ENCODE results near the gene MEG3.

The MEG3 gene

DNA sequence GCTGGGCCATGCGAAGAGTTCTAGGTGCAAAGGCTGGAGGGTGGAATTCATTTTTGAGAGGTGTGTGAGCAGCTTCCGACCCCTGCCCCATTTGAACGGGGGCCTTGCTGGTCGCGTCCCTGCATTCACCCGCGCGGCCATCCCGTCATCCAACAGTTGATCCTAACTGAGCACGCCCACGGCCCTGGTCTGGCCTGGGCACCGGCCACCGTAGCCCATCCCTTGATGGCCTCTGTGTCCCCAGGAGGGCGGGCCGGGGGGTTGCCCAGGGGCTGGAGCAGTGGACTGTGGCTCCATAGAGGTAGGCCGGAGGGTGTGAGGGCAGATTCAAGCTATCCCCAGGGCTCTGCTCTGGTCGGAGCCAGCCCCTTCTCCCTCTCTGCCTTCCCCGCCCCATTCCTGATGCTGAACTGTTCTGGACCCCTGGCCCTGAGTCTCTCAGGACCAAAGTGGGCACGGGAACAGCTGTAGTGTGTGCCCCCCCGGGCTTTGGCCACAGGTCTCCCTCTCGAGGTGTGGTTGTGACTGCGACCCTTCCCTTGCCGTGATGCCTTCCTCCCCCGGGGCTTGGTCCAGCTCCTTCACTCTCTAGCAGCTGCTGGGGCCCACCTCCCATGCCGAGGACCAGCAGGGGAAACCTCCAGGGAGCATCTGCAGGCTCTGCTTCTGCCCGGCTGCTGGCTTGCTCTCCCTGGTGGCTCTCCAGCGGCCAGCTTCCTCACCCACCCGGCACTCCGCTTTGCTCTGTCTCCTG, 9.1 kb downstream of the MEG3 start:
- no peak for DNase-seq

DNA sequence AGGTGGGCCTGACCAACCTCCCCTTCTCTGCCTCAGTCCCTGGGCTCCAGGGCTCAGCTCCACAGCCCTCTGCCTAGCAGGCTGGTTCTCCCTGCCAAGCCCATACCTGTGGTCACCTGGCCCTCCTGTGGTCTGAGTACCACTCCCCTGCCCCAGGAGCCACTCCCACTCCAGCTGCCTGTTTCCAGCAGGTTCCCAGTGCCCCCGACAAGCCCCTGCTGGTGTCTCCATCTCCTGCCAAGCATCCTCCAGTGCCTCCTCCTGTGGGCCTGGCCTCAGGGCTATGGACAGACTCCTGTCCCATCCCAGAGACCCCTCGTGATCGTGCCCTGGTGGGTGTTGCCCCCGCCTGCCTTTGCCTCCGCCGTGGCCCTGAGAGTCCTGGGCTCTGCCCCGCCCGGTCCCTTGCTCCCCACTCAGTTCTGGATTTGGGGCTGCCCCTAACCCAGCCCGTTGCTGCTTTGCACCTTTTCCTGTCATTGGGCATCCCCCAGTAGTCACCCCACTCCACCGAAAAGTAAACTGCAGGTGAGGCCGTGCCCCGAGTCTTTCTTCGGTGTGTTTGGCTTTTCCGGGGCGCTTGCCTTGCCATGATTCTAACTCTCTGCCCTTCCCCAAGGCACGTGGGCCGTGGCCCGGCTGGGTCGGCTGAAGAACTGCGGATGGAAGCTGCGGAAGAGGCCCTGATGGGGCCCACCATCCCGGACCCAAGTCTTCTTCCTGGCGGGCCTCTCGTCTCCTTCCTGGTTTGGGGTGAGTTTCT, 9.8 kb downstream of the MEG3 start:
- no peak for DNase-seq

DNA sequence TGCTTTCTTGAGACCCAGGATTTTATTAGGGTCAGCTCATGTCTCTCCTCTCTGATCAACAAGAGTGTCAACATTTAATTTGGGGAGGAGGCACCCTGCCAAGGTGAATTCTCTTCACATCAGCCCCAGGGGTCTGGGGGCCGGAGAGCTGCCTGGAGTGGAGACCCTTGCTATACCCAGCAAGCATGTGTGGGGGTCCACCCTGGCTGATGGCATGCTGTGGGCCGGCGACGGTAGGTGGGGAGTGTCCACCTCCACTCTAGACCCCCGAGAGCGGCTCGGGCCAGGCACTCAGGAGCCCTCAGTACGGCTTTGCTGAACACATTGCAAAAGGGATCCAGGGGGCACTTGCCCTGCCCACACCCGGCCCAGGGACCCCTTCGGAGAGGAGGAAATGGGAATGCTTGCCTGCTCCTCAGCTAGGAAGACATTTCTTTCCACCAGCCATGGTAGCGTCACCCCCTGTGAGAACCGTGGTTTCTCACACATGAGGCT, 10.4 kb downstream of the MEG3 start:
- DNase-seq = no peak

DNA sequence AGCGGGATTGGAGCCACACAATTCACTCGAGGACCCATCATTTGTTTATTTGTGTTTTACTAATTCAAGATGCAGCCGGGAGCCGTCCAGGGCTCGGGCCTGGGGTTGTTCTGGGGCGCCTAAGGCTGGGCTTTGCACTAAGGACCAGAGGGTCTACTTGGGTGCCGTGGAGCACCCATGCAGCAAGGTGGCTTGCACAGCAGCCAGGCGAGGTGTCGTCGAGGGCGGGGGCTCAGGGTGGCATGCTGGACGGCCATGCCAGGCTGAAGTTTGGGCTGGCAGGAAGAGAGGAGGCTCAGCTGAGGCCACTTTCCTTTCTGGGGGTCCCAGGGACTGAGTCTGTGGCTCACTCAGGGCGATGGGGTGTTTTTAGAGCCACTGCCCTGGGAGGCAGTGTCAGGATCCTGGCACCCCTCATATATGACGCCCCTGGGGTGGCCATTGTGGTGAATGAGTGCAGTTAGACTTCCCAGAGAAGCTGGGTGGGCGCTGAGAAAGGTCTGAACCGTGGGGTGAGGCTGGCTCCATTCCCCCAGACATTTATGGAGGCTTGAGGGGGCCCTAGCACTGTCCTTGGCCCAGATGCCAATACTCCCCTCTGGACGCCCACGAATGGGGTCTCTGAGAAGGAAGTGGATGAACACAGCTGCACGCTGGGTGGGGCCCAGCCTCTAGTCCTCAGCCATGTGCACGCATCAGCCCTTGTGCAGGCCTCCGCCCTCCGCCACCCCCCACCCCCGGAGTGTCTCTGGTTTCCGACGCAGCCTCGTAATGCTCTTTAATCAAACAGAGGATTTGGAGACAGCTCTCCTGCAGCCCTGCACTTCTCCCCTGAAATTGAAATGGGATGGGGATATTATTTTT, 11.3 kb downstream of the MEG3 start:
- peak; percentile 74 for DNase-seq

DNA sequence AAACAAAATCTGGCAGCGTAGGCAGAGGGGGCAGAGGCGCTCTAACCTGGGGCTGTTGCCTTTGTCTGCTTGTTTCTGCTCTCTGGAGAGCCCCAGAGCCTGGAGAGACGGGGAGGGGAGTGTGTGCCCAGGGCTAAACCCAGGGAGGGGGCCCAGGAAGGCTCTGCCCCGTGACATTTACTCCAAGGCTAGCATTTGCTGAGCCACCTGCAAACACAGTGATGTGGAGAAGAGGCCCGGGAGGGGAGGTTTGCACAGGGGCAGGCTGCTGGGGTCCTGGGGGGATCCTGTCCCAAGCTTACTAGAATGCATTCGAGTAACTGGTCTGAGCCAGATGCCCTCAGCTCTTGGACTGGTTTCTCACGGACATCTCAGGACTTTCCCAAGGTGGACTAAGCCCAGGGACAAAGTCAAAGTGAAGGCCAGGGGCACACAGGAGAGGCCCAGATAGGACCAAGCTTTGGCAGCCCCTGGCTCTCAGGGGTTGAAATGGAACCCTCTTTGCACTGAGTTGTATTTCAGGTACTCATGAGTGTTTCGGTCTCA, 12.0 kb downstream of the MEG3 start:
- no peak for DNase-seq

DNA sequence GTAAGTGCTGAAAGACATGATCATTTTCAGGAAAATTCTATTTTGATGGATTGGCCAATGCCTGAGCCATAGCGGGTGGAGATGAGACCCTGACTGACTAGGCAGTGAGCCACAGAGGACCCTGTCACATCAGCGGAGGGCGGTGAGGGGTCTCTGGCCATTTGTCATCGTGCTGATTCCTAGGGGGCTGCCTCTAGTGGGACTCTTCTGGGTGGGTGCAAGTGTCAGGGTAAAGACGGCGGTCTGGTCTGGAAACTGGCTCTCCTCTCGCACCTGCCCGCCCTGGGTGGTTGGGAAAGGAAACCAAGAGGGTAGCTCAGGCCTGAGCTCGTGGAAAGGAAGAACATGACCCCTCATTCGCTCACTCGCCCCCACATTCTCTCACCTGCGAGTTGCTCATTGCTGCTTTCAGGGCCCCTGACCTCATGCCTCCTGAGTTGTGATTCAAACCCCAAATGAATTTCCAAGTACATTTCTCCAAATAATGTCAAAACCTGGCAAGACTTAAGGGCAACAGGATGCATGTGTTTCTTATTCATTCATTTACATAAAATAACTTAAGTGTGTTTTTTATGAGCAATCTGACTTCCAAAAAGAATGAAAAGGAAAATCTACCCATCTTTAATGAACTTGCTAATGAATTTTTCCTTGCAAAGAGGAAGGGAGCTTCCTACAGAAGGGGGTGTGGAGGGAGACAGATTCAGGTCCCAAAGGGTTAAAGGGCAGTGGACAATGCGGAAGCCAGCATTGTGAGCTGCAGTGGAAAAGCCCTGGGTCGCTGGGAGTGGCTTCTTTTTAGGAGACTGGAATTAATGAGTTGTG, 12.8 kb downstream of the MEG3 start:
- no peak for DNase-seq

DNA sequence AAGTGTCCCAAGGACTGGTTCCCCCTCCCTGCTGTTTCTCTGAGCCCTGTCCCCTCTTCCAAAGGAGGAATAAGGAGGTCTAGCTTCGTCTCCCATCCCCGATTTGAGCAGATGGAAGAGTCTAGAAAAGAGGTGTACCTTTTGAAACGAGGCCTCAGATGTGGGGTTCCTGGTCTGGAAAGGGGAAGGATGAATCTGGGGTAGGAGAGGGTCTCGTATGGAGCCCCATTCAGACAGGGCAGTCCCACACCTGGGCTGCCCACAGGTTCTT, 13.3 kb downstream of the MEG3 start:
- DNase-seq = no peak

DNA sequence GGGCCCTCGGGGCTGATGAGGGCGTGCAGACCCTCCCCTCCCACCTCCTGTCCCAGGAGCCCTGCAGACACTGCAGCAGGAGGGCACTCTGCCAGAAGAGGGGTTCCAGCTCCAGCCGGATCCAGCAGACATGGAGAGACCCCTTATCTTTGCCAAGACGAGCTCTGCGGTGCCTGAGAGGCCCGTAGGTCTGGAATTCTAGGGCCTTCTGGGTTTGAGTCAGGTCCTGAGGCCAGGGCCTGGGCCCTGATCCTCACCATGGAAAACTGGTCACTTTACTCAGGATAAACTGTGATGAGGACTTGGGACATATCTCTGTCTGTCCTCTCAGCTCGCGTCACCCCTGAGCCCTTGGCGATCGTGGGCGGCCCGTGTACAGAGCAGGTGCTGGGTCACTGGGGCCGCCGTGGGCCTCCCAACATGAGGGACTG, 13.8 kb downstream of the MEG3 start:
- DNase-seq = peak; percentile 76

DNA sequence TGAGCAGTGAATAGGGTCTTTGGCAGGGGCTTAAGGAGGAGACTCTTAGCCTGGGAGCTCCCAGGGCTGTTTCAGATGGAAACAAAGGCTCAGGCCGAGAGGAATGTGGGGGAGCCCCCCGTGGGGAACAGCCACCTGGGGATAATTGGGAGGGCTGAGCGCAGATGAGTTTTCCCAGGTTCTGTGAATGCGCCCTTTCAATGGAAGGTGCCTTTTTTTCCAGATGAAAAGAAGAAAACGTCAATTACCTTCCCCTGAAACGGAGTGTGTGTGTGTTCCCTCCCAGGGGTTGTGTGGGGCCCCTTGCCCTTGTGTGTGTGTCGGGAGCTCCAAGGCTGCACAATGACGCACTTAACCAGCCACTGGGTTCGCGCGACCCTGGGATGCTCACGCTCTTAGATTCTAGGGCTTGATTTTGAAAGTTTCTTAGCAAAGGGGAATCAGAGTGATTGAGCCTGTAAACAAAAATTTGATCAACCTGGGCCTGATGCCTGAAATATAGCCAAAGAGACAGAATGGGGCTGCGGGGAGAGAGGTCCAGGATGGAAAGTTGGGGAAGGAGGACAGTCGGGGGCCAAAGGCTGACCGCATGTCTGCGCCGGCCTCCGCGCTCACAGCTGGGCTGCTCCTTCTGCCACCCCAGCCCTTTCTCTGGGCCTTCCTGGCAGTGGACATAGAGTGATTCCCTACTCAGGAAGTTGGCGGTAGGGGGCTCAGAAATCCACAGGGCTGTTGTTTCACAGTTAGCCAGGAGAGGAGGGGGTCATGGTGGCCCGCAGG, 14.6 kb downstream of the MEG3 start:
- DNase-seq = no peak

DNA sequence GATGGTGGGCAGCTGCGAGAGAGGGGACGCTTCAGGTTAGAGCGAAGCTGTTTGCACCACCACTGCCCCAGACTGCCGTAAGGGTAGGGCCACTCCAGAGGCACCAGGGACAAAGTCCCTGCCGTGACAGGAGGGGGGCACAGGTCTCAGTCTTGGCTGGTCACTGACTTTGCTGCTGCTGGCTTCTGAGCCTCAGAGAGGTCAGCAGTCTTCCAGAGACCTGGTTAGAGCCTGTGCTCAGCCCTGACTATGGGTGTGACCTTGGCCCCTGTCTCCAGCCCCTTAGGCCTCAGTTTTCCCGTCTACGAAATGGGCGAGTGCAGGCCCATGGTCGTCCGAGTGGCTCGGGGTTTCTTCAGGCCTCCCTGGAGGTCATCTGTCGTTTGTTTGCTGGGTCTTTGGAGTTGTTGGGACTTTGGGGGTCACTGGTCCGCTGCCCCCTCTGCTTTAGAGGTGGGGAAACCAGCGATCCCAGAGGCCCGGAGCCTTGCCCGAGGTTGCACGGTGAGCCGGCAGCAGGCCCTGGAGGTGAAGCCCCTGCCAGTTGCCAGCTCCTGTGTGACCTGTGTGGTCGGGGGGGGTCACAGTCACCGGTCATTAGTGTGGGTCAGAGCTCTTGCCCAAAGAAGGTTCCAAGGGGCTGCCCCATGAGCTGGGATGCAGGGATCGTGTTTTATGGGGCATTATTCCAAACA, 15.3 kb downstream of the MEG3 start:
- DNase-seq = no peak

DNA sequence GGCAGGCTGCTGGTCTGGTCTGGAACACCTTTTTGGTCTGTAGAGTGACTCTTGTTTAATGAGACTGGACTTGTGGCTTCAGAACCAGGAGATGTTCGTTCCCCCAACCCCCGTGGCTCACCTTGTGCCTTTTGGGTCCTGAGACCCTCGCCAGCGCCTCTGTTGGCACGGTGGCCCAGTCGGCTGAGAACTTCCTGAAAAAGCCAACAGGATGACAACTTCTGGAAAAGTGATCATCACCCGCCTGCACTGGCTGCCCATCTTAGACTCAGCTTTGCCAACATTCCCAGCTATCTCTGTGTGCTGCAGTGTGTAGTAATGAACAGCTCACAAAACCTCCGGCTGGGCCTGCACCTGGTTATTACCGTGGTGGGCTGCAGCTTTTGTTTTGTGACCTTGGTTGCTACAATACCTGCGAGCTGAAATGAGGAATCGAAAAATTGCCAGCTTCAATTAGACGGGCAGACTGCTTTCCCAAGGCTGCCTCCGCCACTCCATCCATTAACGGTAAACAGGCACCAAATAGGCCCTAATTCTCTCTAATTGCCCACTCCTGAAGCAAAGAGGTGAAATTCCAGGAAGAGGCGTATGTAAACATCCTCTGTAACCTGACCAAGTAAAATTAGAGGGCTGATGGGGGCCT, 16.0 kb downstream of the MEG3 start:
- DNase-seq = no peak

DNA sequence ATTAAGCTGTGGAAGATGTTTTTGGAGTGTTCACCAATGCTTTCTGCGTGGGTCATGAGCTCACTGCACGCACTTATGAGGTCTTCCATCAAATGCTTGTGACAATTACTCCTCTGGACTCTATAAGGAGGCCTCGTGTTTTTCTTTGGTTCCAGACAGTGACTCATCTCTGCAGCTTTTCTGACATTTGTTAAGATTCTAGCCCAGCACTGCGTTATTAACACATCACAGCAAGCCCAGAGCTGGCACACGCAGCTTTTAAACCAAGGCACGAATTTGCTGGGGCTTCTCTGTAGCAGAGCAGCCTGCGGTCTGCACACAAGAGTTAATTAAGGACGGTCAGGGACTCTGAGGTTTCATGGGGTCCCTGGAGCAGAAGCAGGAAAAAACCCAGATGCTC, 16.9 kb downstream of the MEG3 start:
- no peak for DNase-seq

DNA sequence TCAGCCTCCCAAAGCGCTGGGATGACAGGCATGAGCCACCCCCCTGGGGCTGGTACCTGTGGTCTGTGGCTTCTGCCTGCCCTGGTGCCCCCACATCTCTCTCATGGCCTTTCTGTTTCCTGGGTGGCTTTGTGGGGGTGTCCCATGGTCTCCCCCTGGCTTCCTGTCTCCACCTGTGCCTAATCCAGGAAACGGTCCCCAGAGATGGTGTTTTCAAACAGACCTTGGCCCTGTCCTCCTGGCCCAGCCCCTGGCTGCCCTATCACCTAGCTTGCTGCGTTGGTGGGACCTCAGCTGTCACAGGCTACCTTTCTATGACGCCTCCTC, 18.1 kb downstream of the MEG3 start:
- DNase-seq = no peak

DNA sequence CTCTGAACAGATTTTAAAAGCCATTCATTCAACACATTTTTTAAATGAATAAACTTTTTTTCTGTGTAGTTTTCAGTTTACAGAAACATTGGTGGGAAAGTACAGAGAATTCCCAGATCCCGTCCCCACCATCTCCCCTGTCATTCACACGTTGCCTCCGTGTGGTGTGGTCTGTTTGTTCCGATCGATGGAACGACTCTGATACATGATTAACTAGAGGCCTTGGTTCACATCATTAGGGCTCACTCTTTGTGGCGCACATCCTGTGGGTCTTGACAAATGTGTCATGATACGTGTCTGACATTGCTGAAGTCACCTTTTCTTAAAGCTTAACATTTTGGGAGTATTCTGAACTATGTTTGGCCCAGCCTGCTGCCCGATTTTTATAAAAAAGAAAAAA, 18.5 kb downstream of the MEG3 start:
- no peak for DNase-seq

DNA sequence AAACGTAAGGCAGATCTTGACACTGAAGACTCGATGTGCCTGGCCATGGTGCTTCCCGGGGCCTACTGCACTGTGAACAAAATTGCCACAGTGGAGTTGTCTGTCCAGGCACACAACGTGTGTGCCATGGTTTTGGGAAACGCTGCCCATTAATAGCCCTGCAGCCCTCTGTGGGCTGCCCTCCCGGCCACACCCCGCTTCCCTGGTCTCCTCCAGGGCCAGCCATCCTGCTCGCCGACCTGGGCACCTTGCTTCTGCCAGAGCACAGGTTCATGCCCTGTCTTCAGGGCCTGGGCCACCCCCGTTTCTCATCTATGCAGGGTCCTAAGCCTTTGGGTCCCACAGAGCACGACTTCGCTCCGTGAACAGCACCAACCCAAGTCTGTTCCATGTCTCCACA, 18.9 kb downstream of the MEG3 start:
- DNase-seq = no peak

DNA sequence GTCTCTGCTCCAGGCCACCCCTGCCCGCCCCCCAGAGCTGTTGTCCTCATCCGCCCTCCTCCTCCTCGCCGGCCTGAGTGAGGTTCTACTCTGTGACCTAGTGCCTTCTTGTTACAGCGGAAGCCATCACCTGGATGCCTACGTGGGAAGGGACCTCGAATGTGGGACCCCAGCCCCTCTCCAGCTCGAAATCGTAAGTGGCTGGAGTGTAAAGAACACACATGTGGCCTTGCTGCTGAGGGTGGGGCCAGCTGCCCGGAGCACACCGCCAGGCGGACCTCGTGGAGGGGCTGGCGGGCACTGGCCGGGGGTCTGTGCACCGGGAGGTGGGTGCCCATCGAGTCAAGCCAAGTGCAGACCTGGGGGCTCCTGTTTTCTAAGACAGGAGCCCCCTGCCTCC, 19.4 kb downstream of the MEG3 start:
- DNase-seq = no peak

DNA sequence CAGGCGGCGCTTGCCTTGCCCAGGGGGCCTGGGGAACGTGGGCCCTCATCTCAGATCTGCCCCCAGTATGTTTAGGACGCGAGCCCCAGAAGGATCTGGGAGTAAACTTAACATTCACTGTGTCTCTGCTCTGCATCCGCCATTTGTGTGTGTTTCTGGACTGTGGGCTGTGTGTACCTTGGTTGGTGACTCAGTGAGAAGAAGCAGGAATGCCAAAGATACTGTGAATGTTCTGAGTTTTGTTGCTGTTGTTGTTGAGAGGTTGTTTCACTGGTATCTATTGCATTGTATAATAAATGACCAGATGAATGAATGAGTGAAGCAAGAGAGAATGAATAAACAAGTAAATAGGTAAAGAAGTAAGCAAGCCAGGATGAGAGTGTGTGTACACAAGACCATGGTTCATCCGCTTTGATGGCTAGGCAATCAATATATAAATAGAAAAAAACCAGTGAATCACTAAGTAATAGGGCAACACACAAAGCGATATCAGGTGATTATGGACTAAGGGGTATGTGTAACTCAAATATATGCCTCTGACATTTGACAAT, 20.5 kb downstream of the MEG3 start:
- DNase-seq = no peak

DNA sequence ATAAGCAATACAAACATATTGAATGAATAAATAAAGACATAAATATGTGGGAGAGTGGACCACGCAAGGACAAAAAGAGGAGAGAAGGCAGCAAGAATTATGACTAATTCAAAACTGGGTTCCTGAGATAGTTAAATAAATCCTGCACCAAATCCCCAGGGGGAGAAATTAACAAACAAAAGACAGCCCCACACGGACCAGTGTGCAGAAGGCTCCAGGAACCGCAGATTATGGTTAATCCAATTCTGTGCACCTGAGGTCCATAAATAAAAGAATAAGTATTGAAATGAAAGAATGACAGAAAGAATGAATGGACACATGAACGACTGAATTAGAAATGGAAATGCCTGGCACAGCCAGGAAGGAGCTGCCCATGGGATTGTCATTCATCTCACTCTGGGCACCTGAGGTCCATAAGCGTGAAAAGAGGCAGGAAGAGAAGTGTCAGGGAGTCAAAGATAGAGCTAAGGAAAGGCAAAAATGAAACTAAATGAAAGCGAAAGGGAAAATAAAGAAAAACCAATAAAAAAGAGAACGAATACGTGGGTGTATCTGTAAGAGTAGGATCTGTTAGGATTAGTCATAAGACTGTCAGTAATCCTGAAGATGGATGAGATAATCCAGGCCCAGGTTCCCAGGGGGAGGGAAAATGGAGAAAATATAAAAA, 23.3 kb downstream of the MEG3 start:
- no peak for DNase-seq

DNA sequence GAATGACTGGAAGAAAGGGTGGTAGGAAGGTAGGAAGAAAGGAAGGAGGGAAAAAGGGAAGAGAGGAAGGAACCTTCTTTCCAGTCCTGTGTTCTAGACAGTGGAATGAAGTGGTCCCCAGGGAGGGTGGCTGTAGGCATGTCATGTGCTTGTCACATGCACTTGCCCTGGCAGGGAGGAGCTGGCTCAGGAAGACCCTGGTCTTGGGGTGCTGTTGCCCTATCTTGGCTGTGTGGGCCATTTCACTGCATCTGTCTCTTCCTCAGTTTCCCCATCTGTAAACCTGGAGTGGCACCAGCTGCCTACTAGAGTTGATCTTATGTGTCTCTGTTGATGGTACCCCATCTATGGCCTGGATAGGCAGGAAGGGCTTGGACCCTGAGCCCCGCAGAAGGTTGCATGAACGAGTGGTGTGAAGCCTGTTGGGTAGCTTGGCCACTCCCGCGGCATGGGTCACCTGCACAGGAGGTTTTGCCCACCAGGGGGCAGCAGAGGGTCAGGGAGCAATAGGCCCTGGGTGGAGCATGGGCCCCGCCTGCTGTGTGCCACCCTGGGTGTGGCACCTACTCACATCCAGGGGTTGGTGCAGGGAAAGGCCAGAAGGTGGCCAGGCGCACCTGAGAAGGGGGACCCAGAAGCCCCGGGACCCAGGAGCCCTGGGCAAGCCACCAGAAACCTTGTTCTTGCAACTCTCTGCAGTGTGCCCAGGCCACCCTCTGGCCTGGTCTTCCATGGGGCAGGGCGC, 25.1 kb downstream of the MEG3 start:
- DNase-seq = no peak

All from right hindlimb (tissue), 1 donor.